HUES48 (cell line): ENCODE data around the gene NOXO1.
"Not testable (repeated sequence)": the region's sequence is repeated elsewhere in the genome, so short reads cannot be mapped to it uniquely, and the experiment has no call there.

ENCODE experiments used
- H3K27ac ChIP-seq: one replicate; pipeline ENCODE4 v1.7.0; 2013; ENCODE audit warnings: low read depth, low read length, inconsistent platforms
- H3K27me3 ChIP-seq: 2 replicates; pipeline ENCODE4 v1.6.1; 2013; ENCODE audit warnings: mild to moderate bottlenecking, low read length; ENCODE audit not compliant: control insufficient read depth, insufficient read depth
- H3K36me3 ChIP-seq: 2 replicates; pipeline ENCODE4 v1.6.1; 2013; ENCODE audit warnings: low read length; ENCODE audit not compliant: control insufficient read depth, insufficient read depth
- H3K4me1 ChIP-seq: 2 replicates; pipeline ENCODE4 v1.6.1; 2013; ENCODE audit warnings: mild to moderate bottlenecking, low read length; ENCODE audit not compliant: control insufficient read depth, insufficient read depth
- H3K4me3 ChIP-seq: 2 replicates; pipeline ENCODE4 v1.5.1; 2013; ENCODE audit warnings: mild to moderate bottlenecking, low read depth, low read length
- H3K9ac ChIP-seq: 2 replicates; pipeline ENCODE4 v1.6.1; 2013; ENCODE audit warnings: mild to moderate bottlenecking, low read depth, low read length, moderate library complexity
- H3K9me3 ChIP-seq: 2 replicates; pipeline ENCODE4 v1.6.1; 2013; ENCODE audit warnings: low read length; ENCODE audit not compliant: control insufficient read depth, insufficient read depth

The NOXO1 gene

GRCh38 chr16:1964506-1965395 lies 16.5 kb downstream of the NOXO1 start, which contains the start of gene RPS2:
TSS of gene RPS2 (minus strand) at chr16:1964826. CDS start at chr16:1964625, 201 bp downstream.
- H3K9ac ChIP-seq = peak within 1 kb of the TSS; percentile 99
- H3K4me3 ChIP-seq = peak within 1 kb of the TSS; percentile 84
- H3K4me1 ChIP-seq = peaks cover 13% of the 10 kb centered on the region
- H3K27me3 ChIP-seq = no peaks in the 10 kb centered on the region
- H3K36me3 ChIP-seq = peaks cover 32% of the 10 kb centered on the region
- H3K27ac ChIP-seq = peak within 1 kb of the TSS; percentile 97
- H3K9me3 ChIP-seq = no peaks in the 10 kb centered on the region

DNA sequence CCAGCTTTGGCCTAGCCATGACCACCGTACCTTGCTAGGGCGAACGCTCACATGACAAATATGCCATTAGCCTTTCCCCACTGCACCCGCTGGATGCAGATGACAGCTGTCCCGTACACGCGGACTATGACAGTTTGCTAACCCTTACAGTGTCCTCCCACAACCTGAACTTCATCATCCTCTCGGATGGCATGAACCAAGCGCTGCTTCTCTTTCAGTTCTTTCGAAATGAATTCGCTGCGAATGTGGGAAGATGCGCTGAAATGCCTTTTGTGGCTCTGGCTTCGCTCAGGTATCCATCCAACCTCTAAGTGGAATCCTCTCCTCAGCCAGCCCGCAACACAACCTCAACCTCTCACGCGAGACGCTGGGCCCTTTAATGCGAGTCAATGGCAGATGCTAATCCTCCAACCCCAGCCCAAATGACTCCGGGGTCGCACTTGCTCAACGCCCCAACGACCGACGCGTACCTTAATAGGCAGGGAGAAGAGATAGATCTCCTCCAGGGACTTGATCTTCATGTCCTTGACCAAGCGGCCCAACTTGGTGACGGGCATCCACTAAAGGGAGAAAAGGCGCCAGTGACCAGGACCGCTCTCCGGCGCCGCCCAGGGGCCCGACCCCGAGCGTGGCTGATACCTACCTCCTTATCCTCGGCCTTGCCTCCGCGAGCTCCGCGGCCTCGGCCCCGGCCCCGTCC lies 17.3 kb downstream of the NOXO1 start:
- no peaks in the 10 kb centered on the region for H3K27me3 ChIP-seq
- peaks cover 14% of the 10 kb centered on the region for H3K4me1 ChIP-seq
- H3K9me3 ChIP-seq = no peaks in the 10 kb centered on the region
- peak overlapping the region; percentile 99 for H3K9ac ChIP-seq
- H3K4me3 ChIP-seq = peak overlapping the region; percentile 84
- H3K27ac ChIP-seq = peak overlapping the region; percentile 97
- peaks cover 32% of the 10 kb centered on the region for H3K36me3 ChIP-seq

DNA sequence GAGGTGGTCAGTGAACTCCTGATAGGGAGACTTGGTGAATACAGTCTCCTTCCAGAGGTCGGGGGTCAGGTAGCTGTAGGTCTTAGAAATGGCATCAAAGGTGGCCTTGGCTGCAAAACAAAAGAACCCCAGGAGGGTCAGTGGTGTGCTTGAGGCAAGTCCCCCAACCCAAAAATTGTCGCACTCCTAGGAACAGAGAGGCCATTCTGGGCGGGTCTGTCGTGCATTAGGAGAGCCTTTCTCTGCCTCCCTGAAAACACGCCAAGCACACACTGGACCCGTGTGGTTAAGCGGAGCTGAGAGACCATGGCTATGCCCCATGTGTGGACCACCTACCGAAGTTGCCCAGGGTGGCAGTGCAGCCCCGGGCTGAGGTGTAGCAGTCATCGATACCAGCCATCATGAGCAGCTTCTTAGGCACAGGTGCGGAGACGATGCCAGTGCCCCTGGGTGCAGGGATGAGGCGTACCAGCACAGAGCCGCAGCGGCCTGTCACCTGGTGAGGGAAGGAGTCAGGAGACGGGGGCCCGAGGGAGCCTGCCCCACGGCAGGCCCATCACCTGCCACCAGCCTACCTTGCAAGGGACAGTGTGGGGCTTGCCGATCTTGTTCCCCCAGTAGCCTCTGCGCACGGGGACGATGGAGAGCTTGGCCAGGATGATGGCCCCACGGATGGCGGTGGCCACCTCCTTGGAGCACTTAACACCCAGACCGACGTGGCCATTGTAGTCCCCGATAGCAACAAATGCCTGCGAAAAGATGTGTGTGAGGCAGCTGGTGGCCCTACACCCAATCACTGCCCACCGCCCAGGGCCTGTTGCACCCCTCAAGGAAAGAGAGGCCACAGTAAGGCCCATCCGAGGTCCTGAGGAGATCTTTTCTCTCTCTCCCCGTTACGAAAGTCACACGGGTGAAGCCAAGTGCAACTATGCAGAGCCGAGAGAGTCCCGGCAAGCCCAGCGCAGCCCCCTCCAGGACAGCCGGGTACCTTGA lies 18.8 kb downstream of the NOXO1 start:
- H3K4me3 ChIP-seq = peak overlapping the region; percentile 84
- H3K9ac ChIP-seq = peak overlapping the region; percentile 99
- H3K36me3 ChIP-seq = peaks cover 32% of the 10 kb centered on the region
- not testable (repeated sequence) for H3K27me3 ChIP-seq, H3K9me3 ChIP-seq
- peak overlapping the region; percentile 97 for H3K27ac ChIP-seq
- peaks cover 18% of the 10 kb centered on the region for H3K4me1 ChIP-seq

DNA sequence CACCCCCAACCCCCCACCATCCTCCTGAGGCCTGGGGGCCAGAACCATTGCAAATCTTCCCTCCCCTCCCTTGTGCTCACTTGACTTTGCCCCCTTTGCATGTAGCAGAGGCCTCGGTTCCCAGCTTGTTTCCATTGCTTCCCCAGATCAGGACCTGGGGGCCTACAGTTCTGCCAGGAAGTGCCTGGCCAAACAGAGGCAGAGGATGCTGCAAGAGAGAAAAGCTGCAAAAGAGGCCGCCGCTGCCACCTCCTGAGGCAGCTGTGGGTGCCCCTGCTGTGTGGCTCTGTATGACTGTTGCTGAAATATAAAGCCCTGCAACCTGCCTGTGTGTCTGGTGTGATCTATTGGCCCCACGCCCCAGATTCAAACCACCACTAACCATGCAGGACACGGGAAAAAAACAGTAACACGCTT lies 19.6 kb downstream of the NOXO1 start:
- peak overlapping the region; percentile 97 for H3K27ac ChIP-seq
- no peak overlapping the region for H3K9ac ChIP-seq
- H3K27me3 ChIP-seq = no peaks in the 10 kb centered on the region
- H3K36me3 ChIP-seq = peaks cover 32% of the 10 kb centered on the region
- peaks cover 18% of the 10 kb centered on the region for H3K4me1 ChIP-seq
- H3K9me3 ChIP-seq = no peaks in the 10 kb centered on the region
- peak overlapping the region; percentile 33 for H3K4me3 ChIP-seq

GRCh38 chr16:1960665-1961630 lies 20.3 kb downstream of the NOXO1 start:
- peak overlapping the region; percentile 89 for H3K9ac ChIP-seq
- peak overlapping the region; percentile 87 for H3K4me3 ChIP-seq
- H3K27me3 ChIP-seq = no peaks in the 10 kb centered on the region
- H3K36me3 ChIP-seq = peaks cover 32% of the 10 kb centered on the region
- peaks cover 18% of the 10 kb centered on the region for H3K4me1 ChIP-seq
- H3K27ac ChIP-seq = peak overlapping the region; percentile 97
- no peaks in the 10 kb centered on the region for H3K9me3 ChIP-seq

GRCh38 chr16:1959269-1960039 lies 21.8 kb downstream of the NOXO1 start, which contains the start of gene NDUFB10:
TSS of gene NDUFB10 (plus strand) at chr16:1959538. CDS start at chr16:1959625, 87 bp downstream.
- Histone ChIP-seq H3K27ac (peak within 1 kb of the TSS; percentile 97), H3K9me3 (no peaks in the 10 kb centered on the region), H3K4me1 (peaks cover 18% of the 10 kb centered on the region), H3K9ac (peak within 1 kb of the TSS; percentile 89), H3K27me3 (no peaks in the 10 kb centered on the region), H3K36me3 (peaks cover 32% of the 10 kb centered on the region), H3K4me3 (peak within 1 kb of the TSS; percentile 87)

GRCh38 chr16:1958715-1959268 lies 22.5 kb downstream of the NOXO1 start:
- Histone ChIP-seq H3K4me1 (peaks cover 18% of the 10 kb centered on the region), H3K4me3 (peak overlapping the region; percentile 87), H3K27me3 (no peaks in the 10 kb centered on the region), H3K27ac (no peak overlapping the region), H3K9me3 (no peaks in the 10 kb centered on the region), H3K9ac (no peak overlapping the region), H3K36me3 (peaks cover 28% of the 10 kb centered on the region)

DNA sequence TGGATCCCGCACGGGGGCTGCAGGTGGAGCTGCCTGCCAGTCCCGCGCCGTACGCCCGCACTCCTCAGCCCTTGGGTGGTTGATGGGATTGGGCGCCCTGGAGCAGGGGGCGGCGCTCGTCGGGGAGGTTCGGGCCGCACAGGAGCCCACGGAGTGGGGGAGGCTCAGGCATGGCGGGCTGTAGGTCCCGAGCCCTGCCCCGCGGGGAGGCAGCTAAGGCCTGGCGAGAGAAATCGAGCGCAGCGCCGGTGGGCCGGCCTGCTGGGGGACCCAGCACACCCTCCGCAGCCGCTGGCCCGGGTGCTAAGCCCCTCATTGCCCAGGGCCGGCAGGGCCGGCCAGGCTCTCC lies 23.2 kb downstream of the NOXO1 start:
- not testable (repeated sequence) for H3K27me3 ChIP-seq, H3K9ac ChIP-seq, H3K9me3 ChIP-seq, H3K27ac ChIP-seq, H3K4me3 ChIP-seq
- Histone ChIP-seq H3K4me1 (peaks cover 16% of the 10 kb centered on the region), H3K36me3 (peaks cover 21% of the 10 kb centered on the region)

DNA sequence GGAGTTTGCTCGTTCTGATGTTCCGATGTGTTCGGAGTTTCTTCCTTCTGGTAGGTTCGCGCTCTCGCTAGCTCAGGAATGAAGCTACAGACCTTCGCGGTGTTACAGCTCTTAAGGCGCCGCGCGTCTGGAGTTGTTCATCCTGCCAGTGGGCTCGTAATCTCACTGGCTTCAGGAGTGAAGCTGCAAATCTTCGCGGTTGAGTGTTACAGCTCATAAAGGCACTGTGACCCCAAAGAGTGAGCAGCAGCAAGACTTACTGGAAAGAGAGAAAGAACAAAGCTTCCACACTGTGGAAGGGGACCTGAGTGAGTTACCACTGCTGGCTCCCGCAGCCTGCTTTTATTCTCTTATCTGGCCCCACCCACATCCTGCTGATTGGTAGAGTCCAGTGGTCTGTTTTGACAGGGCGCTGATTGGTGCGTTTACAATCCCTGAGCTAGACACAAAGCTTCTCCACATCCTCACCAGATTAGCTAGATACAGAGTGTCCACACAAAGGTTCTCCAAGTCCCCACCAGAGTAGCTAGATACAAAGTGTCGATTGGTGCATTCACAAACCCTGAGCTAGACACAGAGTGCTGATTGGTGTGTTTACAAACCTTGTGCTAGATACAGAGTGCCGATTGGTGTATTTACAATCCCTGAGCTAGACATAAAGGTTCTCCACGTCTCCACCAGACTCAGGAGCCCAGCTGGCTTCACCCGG lies 23.7 kb downstream of the NOXO1 start:
- not testable (repeated sequence) for H3K27ac ChIP-seq, H3K9ac ChIP-seq

More for the DNA sequence above, 23.7 kb downstream of the NOXO1 start:
- H3K4me1 ChIP-seq = peaks cover 11% of the 10 kb centered on the region
- H3K4me3 ChIP-seq, H3K27me3 ChIP-seq, H3K9me3 ChIP-seq: not testable (repeated sequence)
- peaks cover 16% of the 10 kb centered on the region for H3K36me3 ChIP-seq
